Measurements from ENCODE around the gene IQCH. TPM values are rescaled to one million over a fixed set of nuclear protein-coding genes. Genes with fewer than 3 reads are reported as not detected.
"Not testable (repeated sequence)": the region's sequence is repeated elsewhere in the genome, so short reads cannot be mapped to it uniquely, and the experiment has no call there.

Gene IQCH
- polyA plus RNA-seq, 3 donors: 0.35 to 0.90 (median 0.45) TPM

DNA sequence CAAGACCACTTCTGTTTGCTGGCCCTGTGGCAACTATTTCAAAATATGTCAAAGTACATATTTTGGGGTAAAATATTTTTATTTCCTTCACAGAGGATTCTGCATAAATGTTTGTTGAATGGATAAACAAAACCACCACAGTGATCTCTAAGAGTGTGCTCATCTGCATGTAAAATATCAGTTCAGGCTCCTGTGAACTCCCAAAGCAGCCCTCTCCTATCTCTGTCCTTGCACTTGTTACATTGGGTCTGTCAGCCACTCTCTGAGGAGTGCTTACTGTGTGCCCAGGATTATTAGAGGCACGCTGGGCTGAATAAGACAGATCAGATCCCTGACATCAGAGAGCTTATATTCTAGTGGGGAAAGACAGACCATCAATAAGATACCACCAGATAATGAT is 27.1 kb downstream of the IQCH start:
- H3K27ac ChIP-seq (ENCODE audit: low read depth, low read length): no peak overlapping the region
- 85 to 96% (median 92%) methylated on average over 1 of the region's 1 CpG for WGBS, 3 donors

DNA sequence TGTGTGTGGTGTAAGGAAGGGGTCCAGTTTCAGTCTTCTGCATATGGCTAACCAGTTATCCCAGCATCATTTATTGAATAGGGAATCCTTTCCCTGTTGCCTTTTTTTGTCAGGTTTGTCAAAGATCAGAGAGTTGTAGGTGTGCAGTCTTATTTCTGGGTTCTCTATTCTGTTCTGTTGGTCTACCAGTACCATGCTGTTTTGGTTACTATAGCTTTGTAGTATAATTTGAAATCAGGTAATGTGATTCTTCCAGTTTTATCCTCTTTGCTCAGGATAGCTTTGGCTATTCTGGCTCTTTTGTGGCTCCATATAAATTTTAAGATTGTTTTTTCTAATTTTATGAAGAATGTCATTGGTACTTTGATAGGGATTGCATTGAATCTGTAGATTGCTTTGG is 31.0 kb downstream of the IQCH start:
- not testable (repeated sequence) for H3K27ac ChIP-seq (ENCODE audit: low read depth, low read length)

DNA sequence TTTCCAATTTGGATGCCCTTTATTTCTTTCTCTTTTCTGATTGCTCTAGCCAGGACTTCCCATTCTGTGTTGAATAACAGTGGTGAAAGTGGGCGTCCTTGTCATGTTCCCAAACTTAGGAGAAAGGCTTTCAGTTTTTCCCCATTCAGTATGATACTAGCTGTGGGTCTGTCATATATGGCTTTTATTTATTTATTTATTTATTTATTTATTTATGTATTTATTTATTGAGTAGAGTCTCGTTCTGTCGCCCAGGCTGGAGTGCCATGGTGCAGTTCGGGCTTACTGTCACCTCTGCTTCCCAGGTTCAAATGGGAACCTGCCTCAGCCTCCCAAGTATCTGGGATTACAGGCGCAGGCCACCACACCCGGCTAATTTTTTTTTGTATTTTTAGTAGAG is 31.8 kb downstream of the IQCH start:
- 77 to 96% (median 83%) methylated on average over 6 of the region's 6 CpGs for WGBS, 3 donors

DNA sequence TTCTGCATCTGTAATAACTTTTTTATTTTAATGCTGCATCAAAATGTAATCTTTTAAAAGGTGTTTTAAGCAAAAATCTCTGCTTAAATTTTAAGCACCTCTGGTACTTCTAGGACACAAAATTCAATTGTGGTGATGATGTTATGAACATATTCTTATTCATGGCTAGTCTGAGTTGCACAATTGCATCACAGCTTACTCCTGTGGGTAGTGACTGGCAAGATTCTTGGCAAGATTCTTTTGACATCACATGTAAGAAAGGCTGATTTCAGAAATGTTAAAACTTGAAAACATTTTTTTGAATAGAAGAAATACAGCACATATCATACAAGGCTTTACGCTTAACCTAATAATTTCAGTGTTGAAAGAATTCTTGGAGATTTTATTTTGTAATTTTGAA is 35.7 kb downstream of the IQCH start:
- WGBS, 3 donors: 92 to 100% (median 100%) methylated on average over 1 of the region's 1 CpG
- no peak overlapping the region for H3K27ac ChIP-seq (ENCODE audit: low read depth, low read length)

More for the DNA sequence above, 31.8 kb downstream of the IQCH start:
- not testable (repeated sequence) for H3K27ac ChIP-seq (ENCODE audit: low read depth, low read length)

DNA sequence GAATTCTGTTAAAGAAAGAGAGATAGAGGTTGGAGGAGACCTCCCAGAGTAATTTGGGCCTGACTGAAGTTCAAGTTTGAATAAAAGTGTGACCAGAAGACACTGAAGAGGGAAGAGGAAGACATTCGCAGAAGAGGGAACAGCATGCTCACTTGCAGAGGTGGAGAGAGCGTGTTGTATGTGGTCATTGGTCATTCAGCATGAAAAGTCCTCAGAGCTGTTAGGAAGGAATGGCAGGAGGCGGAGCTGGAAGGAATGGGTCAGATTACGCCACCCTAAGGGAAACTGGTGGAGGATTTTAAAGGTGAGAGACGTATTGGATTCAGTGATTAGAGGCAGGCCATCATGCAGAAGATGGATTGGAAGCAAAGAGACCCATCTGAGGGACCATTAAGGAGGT is 41.6 kb downstream of the IQCH start:
- WGBS, 3 donors: 84 to 93% (median 90%) methylated on average over 5 of the region's 5 CpGs
- H3K27ac ChIP-seq (ENCODE audit: low read depth, low read length): no peak overlapping the region

DNA sequence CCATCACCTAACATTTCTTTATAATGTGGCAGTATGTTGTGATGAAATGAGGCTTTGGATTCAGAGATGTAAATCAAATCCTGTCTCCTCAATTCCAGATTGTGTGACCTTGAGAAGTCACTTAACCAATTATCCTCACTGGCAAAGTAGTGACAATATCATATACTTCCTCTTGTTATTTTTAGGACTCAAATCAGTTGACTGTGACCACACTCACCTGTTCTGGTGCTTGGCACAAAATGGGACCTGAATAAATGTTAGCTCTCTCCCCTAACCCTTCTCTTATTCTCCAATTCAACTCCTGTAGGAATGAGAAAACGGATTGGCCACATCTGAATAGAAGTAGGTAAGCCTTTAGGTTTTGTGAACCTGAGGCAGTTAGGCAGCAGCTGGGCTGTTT is 42.1 kb downstream of the IQCH start:
- WGBS, 3 donors: 79 to 89% (median 88%) methylated on average over 1 of the region's 1 CpG
- no peak overlapping the region for H3K27ac ChIP-seq (ENCODE audit: low read depth, low read length)

DNA sequence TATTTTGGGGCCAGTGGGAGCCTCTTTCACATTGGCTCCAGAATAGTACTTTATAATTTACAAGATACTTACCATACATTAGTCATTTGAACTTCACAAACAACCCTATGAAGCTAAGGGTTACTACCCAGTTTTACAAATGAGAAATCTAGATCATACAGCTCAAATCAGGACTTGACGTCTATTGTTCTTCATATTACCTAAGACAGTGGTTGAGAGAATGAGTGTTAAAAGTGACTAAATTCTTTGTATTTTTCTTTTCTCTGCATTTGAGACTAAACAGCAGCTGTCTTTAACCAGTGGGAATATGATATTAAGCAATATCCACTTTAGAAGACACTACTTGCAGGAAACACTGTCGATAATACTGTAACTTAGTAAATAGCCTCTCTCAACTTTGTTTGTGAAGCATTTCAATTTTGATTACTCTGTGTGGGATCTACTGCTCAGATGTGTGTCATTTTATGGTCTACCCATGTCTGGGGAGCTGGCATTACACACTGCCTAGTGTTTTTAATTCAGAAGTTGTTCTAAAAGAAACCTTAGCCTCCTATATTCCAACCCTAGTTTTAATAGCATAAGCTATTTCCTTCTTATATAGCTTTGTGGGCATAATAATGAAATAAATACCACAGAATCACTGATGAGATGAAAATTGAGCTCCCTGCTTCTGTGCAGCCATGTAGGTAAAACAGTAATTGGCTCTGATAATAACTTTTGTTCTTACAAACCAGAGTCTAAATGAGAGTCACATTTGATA is 45.9 kb downstream of the IQCH start:
- H3K27ac ChIP-seq (ENCODE audit: low read depth, low read length): no peak overlapping the region
- WGBS, 3 donors: 62 to 89% (median 67%) methylated on average over 2 of the region's 2 CpGs

DNA sequence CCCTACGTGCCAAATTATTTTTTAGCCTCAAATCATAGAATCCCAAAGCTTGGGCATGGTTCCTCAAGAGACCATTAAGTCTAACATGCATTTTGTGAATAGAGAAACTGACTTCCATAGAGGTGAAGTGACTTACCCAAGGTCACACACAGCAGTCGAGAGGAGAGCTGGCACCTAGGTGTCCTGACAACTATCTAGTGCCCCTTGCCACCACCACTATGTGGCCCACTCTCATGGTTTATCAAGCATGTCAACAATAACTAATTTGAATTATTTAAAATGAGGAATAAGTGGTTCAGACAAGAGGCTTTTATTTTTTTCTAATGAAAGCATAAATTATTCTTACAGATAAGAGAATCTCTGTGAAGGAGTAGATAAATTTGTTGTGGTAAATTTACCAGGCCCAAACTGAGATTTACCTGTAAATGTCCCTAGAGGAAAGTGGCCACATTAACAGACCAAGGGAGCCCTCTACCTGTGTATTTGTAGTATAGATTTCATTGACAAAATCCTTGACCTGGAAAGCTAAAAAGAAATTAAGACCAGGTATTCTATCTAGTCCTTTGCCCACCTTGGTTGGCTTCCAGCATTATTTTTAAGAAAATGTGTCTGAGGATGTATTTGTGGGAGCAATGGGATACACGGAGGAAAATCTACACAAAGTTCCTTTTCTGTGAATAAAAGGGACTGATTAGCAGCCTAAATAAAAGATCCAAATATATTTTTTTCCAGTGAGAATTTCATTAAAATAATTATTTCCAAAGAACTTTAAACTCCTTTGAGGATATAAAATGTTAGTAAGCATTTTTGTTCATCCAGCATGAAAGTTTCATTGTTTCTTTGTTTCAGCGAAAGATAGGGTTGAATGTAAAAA is 49.1 kb downstream of the IQCH start:
- 62 to 80% (median 77%) methylated on average over 4 of the region's 4 CpGs for WGBS, 3 donors
- H3K27ac ChIP-seq (ENCODE audit: low read depth, low read length): no peak overlapping the region

DNA sequence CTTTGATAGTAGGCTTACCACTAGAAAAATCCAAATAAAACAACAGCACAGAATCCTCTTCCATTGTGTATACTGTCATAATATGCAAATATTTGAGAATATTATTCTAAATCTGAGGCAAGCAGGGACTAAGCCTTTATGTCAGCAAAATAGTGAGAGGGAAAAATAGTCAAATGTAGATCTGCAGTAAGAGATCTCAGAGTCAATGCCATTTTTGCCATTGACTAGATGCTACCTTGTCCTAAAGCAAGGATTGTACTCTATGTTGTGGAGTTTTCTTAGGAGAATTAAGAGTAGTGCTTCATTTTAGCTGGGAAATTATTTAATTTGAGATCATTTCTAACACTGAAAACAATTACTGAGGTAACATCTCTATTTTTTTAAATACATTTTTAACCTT is 50.2 kb downstream of the IQCH start:
- no peak overlapping the region for H3K27ac ChIP-seq (ENCODE audit: low read depth, low read length)

DNA sequence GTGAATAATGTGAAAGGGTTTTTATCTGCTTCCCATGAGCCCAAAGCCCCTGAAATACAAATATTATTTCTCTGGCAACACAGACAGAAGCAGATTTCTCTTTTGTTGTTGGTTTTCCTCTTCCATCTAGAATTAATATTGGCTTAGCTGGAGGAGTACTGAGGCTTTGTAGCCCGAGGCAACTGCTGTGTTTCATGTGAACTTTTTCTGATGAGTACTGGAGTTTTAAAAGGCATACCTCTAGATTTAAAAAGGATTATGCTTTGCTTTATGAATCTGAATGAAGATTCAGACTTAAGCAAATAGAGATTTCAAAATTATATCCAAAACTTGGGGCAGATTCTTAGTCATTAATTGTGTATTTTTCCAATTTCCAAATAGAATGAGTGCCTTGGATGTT is 50.9 kb downstream of the IQCH start:
- H3K27ac ChIP-seq (ENCODE audit: low read depth, low read length): no peak overlapping the region
- 39 to 81% (median 46%) methylated on average over 1 of the region's 1 CpG for WGBS, 3 donors

DNA sequence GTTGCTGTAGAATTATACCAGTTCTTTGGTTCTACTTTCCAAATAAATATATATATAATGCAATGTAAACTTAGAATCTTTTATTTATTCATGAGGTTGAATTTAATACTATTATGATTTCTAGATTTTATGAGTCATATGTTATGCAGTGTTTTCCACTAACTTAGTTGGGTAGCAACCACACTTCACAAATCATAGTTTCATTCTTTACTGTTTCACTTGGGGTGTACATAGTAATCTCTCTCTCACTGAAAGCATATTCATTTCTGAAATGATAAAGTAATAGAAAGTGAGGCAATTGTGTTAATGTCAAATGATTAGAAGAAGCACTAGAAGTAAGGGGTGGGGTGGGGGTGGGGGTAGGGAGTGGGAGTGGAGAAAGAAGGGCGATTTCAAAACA is 52.6 kb downstream of the IQCH start:
- no peak overlapping the region for H3K27ac ChIP-seq (ENCODE audit: low read depth, low read length)
- 32 to 79% (median 55%) methylated on average over 1 of the region's 1 CpG for WGBS, 3 donors

DNA sequence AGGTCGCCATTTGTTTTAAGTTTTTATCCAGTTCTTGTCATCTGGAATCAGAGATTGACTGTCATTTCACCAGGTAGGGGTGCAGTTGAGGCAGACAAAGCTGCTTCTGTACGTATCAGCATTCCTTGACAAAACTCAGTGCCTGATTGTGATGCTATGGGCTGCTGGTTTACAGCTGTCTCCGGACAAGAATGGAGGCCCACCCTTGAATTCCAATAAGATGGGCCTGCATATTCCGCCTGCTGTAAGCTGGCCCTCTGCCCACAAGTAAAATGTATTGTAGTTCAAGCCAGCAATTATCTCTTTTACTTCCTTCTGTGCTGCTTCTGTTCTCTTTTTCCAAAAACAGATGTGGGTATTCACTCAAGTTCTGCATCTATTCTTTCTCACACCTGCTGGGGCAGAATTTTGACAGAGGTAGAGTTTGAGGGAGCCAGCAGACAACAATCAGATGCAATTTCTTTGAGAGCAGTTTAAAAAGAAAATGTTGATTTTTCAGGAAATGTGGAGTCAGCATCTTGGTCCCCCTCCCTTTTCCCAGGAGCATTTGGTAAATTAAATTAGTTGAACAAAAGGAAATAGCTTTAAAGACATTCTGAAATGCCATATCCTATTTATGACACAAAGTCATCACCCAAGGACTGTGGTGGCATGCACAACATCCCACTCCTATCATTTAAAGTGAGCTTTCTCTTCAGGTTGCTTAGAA is 53.5 kb downstream of the IQCH start:
- 57 to 72% (median 65%) methylated on average over 4 of the region's 4 CpGs for WGBS, 3 donors
- H3K27ac ChIP-seq (ENCODE audit: low read depth, low read length): no peak overlapping the region

DNA sequence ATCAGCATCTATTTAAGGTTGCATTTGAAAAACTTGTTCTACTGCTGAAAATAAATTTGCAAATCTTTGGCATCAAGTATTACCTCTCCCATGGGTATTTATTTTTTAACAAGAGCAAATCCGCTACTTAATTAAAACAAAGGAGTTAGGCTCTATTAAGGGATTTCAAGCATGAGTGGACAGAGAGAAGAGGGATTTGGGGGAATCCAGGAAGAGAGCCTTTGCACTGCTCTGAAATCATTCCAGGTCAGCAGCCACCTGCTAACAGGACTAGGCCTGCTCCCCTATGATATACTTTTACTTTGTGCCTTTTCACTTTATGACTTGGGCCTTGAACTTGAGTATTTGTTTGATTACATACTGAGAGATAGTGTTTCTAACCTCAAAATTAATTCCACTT is 57.1 kb downstream of the IQCH start:
- WGBS, 3 donors: 94 to 98% (median 94%) methylated on average over 1 of the region's 1 CpG

DNA sequence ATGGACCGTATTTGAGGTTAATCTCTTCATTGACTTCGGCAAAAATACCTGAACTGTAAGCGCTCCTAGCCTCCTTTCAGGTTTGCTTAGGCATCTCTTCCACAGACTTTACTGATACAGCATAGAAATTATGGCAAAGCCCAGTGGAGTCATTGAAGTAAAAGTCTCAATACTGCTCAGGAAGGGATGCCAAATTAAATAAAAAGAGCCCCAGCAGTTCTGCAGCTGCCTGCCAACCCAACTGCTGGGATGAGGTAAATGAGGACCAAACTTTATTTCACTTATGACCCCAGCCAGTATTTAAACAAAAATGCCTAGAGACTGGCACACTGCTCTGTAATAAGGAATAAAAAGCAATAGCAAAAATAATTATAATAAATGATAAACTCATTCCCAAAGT is 65.4 kb downstream of the IQCH start:
- WGBS, 3 donors: 91 to 97% (median 95%) methylated on average over 3 of the region's 3 CpGs
- no peak overlapping the region for H3K27ac ChIP-seq (ENCODE audit: low read depth, low read length)

More for the DNA sequence above, 57.1 kb downstream of the IQCH start:
- no peak overlapping the region for H3K27ac ChIP-seq (ENCODE audit: low read depth, low read length)

DNA sequence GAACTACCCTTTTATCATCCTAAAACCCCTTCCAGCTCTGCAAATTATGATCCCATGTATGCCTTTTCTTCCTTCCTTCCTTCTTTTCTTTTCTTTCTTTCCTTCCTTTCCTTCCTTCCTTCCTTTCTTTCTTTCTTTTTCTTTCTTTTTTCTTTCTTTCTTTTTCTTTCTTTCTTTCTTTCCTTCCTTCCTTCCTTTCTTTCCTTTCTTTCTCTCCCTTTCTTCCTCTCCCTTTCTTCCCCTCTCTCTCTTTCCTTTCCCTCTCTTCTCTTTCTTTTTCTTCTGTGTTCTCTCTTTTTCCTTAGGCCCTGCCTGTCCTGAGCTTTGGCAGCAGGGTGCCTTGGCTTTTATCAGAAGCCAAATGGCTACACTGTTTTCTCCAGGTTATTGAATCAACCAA is 66.8 kb downstream of the IQCH start:
- H3K27ac ChIP-seq (ENCODE audit: low read depth, low read length): no peak overlapping the region

DNA sequence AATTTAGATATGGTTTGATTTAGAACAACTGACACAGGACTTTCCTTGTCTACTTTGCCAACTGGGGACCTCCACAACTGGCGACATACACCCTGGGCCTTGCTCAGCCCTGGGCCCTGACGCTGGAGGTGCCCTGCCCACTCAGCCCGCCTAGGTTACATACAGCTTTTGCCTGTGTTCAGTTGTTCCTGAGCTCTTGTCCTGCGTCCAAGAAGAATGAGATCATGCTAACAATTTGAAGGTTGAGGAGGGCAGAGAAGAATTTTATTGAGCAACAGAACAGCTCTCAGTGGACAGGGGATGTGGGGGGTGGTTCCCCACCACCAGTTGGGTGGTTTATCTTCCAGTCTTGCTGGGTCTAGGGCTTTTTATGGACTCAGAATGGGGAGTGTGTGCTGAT is 67.9 kb downstream of the IQCH start:
- H3K27ac ChIP-seq (ENCODE audit: low read depth, low read length): no peak overlapping the region
- 78 to 87% (median 82%) methylated on average over 4 of the region's 4 CpGs for WGBS, 3 donors

DNA sequence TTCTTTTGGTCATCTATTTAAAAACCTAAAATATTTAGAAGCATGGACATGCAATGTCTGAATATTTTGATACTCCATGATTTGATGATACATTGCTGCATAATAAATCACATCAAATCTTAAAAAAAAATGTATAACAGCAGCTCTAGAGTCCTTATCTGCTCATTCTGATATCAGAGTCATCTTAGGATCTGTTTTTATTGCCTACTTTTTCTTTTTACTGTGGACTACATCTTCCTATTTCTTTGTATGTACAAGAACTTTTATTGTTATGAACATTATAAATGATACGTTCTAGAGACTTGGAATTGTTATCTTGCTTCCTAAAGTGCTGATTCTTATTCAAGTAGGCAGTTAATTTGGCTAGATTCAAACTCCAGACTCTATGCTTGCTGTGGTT is 72.7 kb downstream of the IQCH start:
- no peak overlapping the region for H3K27ac ChIP-seq (ENCODE audit: low read depth, low read length)
- 84 to 91% (median 88%) methylated on average over 1 of the region's 1 CpG for WGBS, 3 donors

DNA sequence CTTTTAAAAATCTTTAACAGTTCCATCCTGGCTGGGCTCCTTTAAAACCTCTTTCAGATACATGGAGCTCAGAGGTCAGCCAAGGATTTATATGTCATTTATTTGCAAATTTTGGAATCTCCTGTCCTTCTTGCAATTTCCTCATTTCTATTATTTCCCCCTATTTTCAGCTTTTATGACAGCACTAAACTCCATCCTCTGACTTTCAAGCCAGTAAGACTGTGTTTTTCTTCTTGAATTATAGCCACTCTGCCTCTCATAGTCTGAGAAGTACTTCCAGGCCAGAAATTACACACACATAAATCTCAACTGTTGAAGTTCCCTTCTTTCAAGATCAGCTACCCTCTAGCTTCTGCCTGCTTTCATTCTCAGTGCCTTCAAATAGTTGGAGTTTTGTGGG is 73.2 kb downstream of the IQCH start:
- no peak overlapping the region for H3K27ac ChIP-seq (ENCODE audit: low read depth, low read length)

DNA sequence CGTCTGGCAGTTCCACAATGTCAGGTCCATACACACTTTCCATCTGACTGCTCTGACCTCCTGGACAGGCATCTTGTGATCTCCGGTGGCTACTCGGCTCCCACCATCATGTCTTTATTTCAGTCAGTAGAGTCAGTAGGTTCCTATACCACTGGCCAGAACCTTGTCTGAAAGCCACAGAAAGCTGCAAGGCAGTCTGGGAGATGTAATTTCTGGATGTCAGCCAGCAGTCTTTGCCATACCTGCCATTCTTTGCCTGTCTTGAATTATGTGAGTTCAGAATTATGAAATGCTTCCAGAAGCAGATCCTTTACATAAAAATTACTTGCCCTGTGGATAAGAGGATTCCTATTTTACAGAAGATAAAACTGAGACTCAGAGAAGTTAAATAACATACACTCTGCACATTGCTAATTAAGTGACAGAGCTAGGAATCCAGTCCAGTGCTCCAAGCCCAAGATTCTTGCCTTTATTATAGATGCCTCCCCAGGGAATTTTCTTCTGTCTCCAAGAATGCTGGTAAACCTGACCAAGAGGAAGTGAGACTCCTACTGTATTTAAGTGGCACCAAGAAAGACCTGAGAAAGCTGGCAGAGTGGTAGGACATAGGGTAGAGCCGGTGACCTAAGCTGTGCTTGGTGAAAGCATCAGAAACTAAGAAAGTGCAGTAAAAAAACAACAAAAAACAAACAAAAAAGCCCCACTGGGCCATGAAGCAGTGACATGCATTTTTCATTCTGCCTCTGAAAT is 75.6 kb downstream of the IQCH start:
- 91 to 95% (median 94%) methylated on average over 4 of the region's 4 CpGs for WGBS, 3 donors
- no peak overlapping the region for H3K27ac ChIP-seq (ENCODE audit: low read depth, low read length)

Measured in adipose tissue (tissue), 3 donors.